C4-2B (cell line): ENCODE results near the gene FAM20C.

Experiments
- ZFX ChIP-seq: fragments of 450-650 bp; IDR thresholded peaks from 2 replicates; pipeline ENCODE4 v1.6.1; 2017
- TF ChIP-seq, protein P1 (sequence below): fragments of 450-650 bp; conservative IDR thresholded peaks from 2 replicates; pipeline ENCODE4 v1.5.1; 2017; ENCODE audit warnings: mild to moderate bottlenecking

DNA sequence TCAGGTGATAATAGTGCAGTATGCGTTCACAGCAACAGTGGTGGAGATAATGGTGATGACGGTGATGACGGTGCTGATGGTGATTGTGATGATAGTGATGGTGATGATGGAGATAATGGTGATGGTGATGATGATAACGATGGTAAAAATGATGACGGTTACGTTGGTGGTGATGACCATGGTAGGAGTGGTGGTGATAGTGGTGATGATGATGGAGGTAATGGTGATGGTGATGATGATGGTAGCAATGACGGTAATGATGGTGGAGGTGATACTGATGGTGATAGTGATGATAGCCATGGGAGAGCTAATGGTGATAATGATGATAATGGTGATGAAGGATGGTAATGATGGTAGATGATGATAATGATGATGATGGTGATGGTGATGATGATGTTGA lies 45.0 kb downstream of the FAM20C start:
- TF ChIP-seq, protein P1, sequence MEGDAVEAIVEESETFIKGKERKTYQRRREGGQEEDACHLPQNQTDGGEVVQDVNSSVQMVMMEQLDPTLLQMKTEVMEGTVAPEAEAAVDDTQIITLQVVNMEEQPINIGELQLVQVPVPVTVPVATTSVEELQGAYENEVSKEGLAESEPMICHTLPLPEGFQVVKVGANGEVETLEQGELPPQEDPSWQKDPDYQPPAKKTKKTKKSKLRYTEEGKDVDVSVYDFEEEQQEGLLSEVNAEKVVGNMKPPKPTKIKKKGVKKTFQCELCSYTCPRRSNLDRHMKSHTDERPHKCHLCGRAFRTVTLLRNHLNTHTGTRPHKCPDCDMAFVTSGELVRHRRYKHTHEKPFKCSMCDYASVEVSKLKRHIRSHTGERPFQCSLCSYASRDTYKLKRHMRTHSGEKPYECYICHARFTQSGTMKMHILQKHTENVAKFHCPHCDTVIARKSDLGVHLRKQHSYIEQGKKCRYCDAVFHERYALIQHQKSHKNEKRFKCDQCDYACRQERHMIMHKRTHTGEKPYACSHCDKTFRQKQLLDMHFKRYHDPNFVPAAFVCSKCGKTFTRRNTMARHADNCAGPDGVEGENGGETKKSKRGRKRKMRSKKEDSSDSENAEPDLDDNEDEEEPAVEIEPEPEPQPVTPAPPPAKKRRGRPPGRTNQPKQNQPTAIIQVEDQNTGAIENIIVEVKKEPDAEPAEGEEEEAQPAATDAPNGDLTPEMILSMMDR: no peak
- no peak for TF ChIP-seq ZFX
